Measurements from ENCODE around the gene DOCK11. TPM values are rescaled to one million over a fixed set of nuclear protein-coding genes. Genes with fewer than 3 reads are reported as not detected.
"Not testable (repeated sequence)": the region's sequence is repeated elsewhere in the genome, so short reads cannot be mapped to it uniquely, and the experiment has no call there.

Gene DOCK11
- total and polyA plus RNA-seq, 9 of the 15 experiments (the other 6 are each of a cell fraction or from before 2014, with no cell fraction given): 41.8 to 77.8 (median 50.9) TPM

DNA sequence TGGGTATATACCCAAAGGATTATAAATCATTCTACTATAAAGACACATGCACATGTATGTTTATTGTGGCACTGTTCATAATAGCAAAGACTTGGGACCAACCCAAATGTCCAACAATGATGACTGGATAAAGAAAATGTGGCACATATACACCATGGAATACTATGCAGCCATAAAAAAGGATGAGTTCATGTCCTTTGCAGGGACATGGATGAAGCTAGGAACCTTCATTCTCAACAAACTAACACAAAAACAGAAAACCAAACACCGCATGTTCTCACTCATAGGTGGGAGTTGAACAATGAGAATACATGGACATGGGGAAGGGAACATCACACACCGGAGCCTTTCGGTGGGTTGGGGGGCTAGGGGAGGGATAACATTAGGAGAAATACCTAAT is 87.3 kb downstream of the DOCK11 start:
- peak; percentile 85 for TF ChIP-seq ZNF146 (CRISPR knock-in tag; IDR thresholded peaks at IDR 0.05; ENCODE audit: unreplicated experiment)
- H3K79me2 ChIP-seq (ENCODE audit: control insufficient read depth, insufficient read depth, low read length); H3K27me3 ChIP-seq (ENCODE audit: control insufficient read depth in 2 of 2, insufficient read depth in 2 of 2, low read length in 2 of 2); CTCF ChIA-PET (ENCODE audit: low intra/inter-chr PET ratio); H4K20me1 ChIP-seq (replicated peaks; ENCODE audit: control insufficient read depth, insufficient read depth, low read length); H3K4me1 ChIP-seq (replicated peaks in 1 of 2; ENCODE audit: control insufficient read depth in 2 of 2, insufficient read depth in 2 of 2, low read length in 2 of 2); H3K9me3 ChIP-seq (replicated peaks; ENCODE audit: control insufficient read depth, insufficient read depth, low read depth, low read length); POLR2A ChIA-PET; FAIRE-seq; H2AFZ ChIP-seq (ENCODE audit: low read depth, low read length); ATAC-seq; H3K4me3 ChIP-seq; intact Hi-C loops (cut with micrococcal nuclease); in situ Hi-C loops (cut with MboI); H3K9me1 ChIP-seq (ENCODE audit: control insufficient read depth, insufficient read depth, low read length); H3K9ac ChIP-seq (ENCODE audit: insufficient read depth in 1 of 2, low read depth in 2 of 2, low read length in 2 of 2); H3K4me2 ChIP-seq (ENCODE audit: insufficient read depth, low read length); H3K27ac ChIP-seq (ENCODE audit: extremely low read depth, low read depth, low read length); BruUV-seq (replicated peaks); DNase-seq (ENCODE audit: extremely low read depth in 1 of 4, low spot score in 3 of 4): not testable (repeated sequence)
- WGBS (ENCODE audit: insufficient coverage, low coverage, missing lambda C conversion rate): 100% methylated on average over 2 of the region's 3 CpGs
- H3K36me3 ChIP-seq (ENCODE audit: control insufficient read depth, insufficient read depth, low read length): peaks cover 74% of the 10 kb centered on the region; the same call in 2 of the 3 replicates

DNA sequence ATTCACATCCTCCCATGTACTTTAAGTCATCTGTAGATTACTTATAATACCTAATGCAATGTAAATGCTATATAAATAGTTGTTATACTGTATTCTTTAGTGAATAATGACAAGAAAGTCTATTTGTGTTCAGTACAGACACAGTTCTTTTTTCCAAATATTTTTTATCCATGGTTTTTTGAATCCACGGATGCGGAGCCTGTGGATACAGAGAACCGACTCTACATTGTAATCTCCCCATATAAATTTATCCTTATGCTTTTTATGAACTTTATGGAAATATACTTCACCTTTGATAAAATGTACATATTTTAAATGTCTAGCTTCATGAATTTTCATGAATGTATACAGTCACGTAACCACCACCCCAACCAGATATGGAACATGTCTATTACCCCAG is 88.2 kb downstream of the DOCK11 start:
- H2AFZ ChIP-seq (ENCODE audit: low read depth, low read length): no peak overlapping the region
- no peaks in the 10 kb centered on the region for H3K9me1 ChIP-seq (ENCODE audit: control insufficient read depth, insufficient read depth, low read length)
- H3K4me1 ChIP-seq (replicated peaks in 1 of 2; ENCODE audit: control insufficient read depth in 2 of 2, insufficient read depth in 2 of 2, low read length in 2 of 2): no peaks in the 10 kb centered on the region
- no peak overlapping the region for H3K9ac ChIP-seq (ENCODE audit: insufficient read depth in 1 of 2, low read depth in 2 of 2, low read length in 2 of 2)
- ATAC-seq (no peak), DNase-seq (ENCODE audit: extremely low read depth in 1 of 4, low spot score in 3 of 4) (no peak), FAIRE-seq (no peak)
- in situ Hi-C loops (cut with MboI) (no loop called here), intact Hi-C loops (cut with micrococcal nuclease) (no loop called here)
- no peaks in the 10 kb centered on the region for H3K79me2 ChIP-seq (ENCODE audit: control insufficient read depth, insufficient read depth, low read length)
- no peaks in the 10 kb centered on the region for H4K20me1 ChIP-seq (replicated peaks; ENCODE audit: control insufficient read depth, insufficient read depth, low read length)
- H3K9me3 ChIP-seq (replicated peaks; ENCODE audit: control insufficient read depth, insufficient read depth, low read depth, low read length): no peaks in the 10 kb centered on the region
- H3K27me3 ChIP-seq (ENCODE audit: control insufficient read depth in 2 of 2, insufficient read depth in 2 of 2, low read length in 2 of 2): no peaks in the 10 kb centered on the region
- no peak overlapping the region for H3K4me2 ChIP-seq (ENCODE audit: insufficient read depth, low read length)
- CTCF ChIA-PET (ENCODE audit: low intra/inter-chr PET ratio): no interaction called here
- POLR2A ChIA-PET: no interaction called here
- H3K27ac ChIP-seq (ENCODE audit: extremely low read depth, low read depth, low read length): no peak overlapping the region
- 94% methylated on average over 4 of the region's 4 CpGs for WGBS (ENCODE audit: insufficient coverage, low coverage, missing lambda C conversion rate)
- peaks cover 73% of the 10 kb centered on the region; the same call in 2 of the 3 replicates for H3K36me3 ChIP-seq (ENCODE audit: control insufficient read depth, insufficient read depth, low read length)
- no TSS peak for BruUV-seq (replicated peaks)
- H3K4me3 ChIP-seq: no peak overlapping the region
- TF ChIP-seq PYGO2 (tag; IDR thresholded peaks at IDR 0.05): no peak
- TF ChIP-seq BDP1 (IDR thresholded peaks at IDR 0.05; ENCODE audit: insufficient read depth, insufficient read length): no peak
- TF ChIP-seq, protein P1, sequence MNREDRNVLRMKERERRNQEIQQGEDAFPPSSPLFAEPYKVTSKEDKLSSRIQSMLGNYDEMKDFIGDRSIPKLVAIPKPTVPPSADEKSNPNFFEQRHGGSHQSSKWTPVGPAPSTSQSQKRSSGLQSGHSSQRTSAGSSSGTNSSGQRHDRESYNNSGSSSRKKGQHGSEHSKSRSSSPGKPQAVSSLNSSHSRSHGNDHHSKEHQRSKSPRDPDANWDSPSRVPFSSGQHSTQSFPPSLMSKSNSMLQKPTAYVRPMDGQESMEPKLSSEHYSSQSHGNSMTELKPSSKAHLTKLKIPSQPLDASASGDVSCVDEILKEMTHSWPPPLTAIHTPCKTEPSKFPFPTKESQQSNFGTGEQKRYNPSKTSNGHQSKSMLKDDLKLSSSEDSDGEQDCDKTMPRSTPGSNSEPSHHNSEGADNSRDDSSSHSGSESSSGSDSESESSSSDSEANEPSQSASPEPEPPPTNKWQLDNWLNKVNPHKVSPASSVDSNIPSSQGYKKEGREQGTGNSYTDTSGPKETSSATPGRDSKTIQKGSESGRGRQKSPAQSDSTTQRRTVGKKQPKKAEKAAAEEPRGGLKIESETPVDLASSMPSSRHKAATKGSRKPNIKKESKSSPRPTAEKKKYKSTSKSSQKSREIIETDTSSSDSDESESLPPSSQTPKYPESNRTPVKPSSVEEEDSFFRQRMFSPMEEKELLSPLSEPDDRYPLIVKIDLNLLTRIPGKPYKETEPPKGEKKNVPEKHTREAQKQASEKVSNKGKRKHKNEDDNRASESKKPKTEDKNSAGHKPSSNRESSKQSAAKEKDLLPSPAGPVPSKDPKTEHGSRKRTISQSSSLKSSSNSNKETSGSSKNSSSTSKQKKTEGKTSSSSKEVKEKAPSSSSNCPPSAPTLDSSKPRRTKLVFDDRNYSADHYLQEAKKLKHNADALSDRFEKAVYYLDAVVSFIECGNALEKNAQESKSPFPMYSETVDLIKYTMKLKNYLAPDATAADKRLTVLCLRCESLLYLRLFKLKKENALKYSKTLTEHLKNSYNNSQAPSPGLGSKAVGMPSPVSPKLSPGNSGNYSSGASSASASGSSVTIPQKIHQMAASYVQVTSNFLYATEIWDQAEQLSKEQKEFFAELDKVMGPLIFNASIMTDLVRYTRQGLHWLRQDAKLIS (CRISPR knock-in tag; IDR thresholded peaks at IDR 0.05): no peak
- no peak for TF ChIP-seq ZNF668 (CRISPR knock-in tag; IDR thresholded peaks at IDR 0.05)
- no peak for TF ChIP-seq TSHZ1 (CRISPR knock-in tag; IDR thresholded peaks at IDR 0.05)
- TF ChIP-seq, protein P2, sequence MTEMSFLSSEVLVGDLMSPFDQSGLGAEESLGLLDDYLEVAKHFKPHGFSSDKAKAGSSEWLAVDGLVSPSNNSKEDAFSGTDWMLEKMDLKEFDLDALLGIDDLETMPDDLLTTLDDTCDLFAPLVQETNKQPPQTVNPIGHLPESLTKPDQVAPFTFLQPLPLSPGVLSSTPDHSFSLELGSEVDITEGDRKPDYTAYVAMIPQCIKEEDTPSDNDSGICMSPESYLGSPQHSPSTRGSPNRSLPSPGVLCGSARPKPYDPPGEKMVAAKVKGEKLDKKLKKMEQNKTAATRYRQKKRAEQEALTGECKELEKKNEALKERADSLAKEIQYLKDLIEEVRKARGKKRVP (CRISPR knock-in tag; IDR thresholded peaks at IDR 0.05): no peak
